GM18507 (cell line): Measurements from ENCODE around the gene FITM1.
"Not testable (repeated sequence)": the region's sequence is repeated elsewhere in the genome, so short reads cannot be mapped to it uniquely, and the experiment has no call there.

Experiments
- DNase-seq: peaks from one replicate; pipeline ENCODE4 v3.0.0; 2011; ENCODE audit warnings: low read depth; ENCODE audit not compliant: insufficient read length; ENCODE audit errors: extremely low spot score
- FAIRE-seq: peaks from 2 replicates; lab custom pipeline; 2011; peaks lifted over from hg19 to GRCh38; lab: Jason Lieb, UNC

The FITM1 gene

DNA sequence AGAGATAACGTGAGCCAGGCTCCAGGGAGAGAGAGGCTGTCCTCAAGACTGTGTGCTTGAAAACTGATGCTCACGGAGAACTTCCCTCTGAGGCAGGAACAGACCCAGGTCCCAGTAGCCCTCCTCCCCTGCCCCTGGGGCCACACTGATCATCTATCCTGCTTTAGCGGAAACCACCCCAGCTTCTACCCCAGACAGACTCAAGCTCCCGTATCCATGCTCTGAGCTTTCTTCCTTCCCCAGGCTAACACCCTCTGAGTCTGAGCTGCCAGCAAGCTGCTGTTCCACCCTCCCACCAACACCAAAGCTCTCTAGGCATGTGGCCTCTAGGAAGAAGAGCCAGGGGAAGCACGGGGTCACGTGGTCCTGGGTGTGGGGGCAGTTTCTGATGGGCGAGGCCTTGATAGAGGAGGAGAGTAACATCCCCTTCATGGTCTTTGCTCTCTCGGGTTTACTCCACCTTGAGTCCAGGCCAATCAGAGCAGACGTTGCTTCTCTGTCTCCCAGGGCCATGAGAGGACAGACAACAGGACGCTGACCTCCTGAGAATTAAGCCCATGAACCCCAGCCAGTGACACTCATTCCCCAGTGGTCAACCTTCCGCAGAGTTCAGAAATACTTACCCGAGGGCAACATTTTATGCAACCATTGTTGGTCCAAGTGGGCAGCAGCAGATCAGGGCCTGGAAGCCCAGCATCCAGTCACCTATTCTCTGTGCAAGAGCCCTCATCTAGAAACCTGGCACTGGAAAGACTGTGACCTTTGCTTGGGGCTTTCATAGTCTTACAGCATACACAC, 35.0 kb upstream of the FITM1 start:
- peak; percentile 99 for FAIRE-seq

GRCh38 chr14:24096545-24097181, 33.8 kb upstream of the FITM1 start:
- DNase-seq = no peak
- FAIRE-seq = no peak

More for the DNA sequence above, 35.0 kb upstream of the FITM1 start:
- peak; percentile 87 for DNase-seq

GRCh38 chr14:24098229-24098926, 32.1 kb upstream of the FITM1 start:
- FAIRE-seq (no peak), DNase-seq (no peak)

DNA sequence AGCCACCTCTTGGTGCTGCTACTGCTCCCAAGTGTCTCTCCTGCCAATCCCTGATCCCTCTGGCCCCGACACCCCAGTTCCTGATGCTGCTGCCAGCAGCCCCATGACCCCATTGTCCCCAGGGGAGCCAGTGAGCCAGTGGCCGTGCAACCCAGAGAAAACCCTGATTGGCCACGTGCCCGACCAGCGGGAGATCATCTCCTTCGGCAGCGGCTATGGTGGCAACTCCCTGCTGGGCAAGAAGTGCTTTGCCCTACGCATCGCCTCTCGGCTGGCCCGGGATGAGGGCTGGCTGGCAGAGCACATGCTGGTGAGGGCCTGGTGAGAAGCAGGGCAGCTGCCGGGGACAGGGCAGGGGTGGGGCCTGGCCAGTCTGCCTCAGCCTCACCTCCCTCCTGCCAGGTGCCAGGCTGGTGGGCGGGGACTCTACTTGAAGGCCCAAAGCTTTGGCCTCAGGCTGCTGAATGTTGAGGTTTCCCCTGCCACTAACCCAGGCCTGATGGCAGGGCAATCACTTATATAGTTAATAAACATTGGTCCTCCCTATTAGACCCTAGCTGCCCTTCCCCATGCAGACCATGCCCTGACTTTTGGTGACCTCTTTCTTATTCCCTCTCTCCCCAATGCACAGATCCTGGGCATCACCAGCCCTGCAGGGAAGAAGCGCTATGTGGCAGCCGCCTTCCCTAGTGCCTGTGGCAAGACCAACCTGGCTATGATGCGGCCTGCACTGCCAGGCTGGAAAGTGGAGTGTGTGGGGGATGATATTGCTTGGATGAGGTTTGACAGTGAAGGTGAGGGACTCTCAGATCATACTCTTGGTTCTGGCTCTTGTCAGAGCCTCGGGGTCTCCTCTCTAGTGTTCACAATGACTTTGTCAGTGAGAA, 31.3 kb upstream of the FITM1 start:
- FAIRE-seq (no peak), DNase-seq (no peak)

- FAIRE-seq = no peak
- DNase-seq = no peak
Observed at GRCh38 chr14:24100197-24100981, 30.1 kb upstream of the FITM1 start.

DNA sequence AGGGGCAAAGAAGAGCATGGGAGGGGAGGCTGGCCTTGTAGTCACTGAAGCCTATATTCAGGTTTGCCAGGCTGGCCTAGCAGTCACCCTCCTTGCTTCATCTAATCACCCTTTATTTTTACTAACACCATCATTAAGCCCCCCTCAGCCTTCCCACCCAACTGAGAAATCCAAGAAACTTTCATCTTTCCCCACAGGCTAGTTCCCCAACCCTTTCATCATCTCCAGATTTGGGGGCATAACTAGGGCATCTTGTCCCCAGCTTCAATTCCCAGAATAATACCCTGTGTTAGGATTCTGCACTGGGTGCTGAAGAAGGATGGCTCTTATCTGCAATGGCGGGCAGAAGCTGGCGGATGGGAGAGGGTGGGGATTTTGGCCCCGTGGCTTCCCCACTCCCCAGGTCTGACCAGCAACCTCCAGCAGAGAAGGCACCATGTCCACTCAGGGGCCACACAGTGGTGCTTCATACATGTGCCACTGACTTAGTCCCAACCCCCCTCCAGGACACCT, 29.4 kb upstream of the FITM1 start:
- FAIRE-seq = no peak
- DNase-seq = no peak

DNA sequence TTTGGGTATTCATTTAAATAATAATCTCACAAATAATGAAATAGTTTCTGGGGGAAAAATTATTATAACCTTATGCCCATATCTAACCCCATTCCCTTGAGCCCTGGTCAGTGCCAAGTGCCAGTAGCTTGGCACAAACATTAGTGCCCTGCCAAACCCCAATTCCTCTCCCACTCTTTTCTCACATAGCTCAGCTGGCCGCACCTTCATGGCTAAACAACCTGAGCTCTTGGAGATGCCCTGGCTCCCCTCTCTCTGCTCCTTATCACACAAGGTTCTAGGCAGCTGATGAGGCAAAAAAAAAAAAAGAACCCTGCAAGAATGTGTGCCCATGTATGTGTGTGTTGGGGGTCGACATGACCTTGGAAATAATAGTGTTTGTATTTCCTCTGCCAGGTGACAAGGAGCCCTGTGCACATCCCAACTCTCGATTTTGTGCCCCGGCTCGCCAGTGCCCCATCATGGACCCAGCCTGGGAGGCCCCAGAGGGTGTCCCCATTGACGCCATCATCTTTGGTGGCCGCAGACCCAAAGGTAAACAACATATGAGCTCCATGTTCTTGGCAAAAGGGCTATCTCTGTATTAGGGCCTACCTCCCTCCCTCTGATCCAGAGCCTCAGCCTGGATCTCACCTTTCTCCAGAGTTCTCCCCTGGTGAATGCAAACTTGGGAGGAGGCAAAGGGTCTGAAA, 28.0 kb upstream of the FITM1 start:
- no peak for FAIRE-seq
- DNase-seq = no peak

DNA sequence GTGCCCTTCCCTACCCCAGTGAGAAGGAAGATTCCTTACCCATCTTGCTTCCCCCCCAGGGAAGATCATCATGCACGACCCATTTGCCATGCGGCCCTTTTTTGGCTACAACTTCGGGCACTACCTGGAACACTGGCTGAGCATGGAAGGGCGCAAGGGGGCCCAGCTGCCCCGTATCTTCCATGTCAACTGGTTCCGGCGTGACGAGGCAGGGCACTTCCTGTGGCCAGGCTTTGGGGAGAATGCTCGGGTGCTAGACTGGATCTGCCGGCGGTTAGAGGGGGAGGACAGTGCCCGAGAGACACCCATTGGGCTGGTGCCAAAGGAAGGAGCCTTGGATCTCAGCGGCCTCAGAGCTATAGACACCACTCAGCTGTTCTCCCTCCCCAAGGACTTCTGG, 27.0 kb upstream of the FITM1 start:
- DNase-seq = no peak
- FAIRE-seq = no peak

GRCh38 chr14:24105609-24106239, 24.7 kb upstream of the FITM1 start:
- not testable (repeated sequence) for FAIRE-seq, DNase-seq

GRCh38 chr14:24106672-24107271, 23.7 kb upstream of the FITM1 start:
- DNase-seq (no peak), FAIRE-seq (no peak)

- no peak for FAIRE-seq
- no peak for DNase-seq
Observed at GRCh38 chr14:24108336-24108874, 22.1 kb upstream of the FITM1 start.

GRCh38 chr14:24110060-24110459, 20.4 kb upstream of the FITM1 start:
- no peak for DNase-seq
- no peak for FAIRE-seq

GRCh38 chr14:24110523-24110922, 19.9 kb upstream of the FITM1 start:
- no peak for FAIRE-seq
- no peak for DNase-seq

- FAIRE-seq (no peak), DNase-seq (no peak)
Observed at GRCh38 chr14:24113379-24113800, 17.1 kb upstream of the FITM1 start.

- DNase-seq = no peak
- no peak for FAIRE-seq
Observed at GRCh38 chr14:24113801-24114531, 16.5 kb upstream of the FITM1 start.
